Measurements from ENCODE around the gene SLC31A1.

DNA sequence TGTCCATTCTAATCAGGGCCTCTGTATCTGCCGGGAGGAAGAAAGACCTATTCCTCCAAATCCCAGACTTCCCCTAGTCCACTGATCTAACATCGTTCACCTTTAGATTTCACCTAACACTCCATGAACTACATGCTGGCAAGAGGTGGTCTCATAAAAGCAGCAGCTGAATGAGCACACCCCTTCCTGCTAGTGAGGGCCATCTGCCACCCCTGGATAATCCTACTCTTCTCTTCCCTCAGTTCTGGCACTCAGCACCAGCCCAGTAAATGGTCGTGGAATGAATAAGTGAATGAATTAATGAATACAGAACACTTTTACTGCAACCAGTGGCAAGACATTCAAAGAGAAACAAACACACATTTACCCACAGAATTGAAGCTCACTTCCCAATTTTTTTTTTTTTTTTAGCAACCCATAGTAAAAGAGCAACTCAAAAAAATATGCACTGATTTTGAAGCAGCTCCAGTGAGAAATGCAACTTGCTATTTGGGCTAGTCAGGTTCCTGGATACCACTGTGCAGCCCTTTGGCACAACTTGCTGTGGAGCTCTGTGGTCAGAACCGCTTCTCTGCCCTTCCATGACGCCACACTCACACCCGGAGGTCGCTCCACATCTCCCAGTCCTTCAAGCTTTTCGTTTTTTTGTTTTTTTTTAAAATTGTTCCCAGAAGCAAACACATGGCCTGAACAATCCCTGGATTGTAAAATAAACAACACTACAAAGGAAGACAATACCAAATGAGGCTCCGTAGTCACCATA lies 75.6 kb downstream of the SLC31A1 start:
- TF ChIP-seq, protein P1, sequence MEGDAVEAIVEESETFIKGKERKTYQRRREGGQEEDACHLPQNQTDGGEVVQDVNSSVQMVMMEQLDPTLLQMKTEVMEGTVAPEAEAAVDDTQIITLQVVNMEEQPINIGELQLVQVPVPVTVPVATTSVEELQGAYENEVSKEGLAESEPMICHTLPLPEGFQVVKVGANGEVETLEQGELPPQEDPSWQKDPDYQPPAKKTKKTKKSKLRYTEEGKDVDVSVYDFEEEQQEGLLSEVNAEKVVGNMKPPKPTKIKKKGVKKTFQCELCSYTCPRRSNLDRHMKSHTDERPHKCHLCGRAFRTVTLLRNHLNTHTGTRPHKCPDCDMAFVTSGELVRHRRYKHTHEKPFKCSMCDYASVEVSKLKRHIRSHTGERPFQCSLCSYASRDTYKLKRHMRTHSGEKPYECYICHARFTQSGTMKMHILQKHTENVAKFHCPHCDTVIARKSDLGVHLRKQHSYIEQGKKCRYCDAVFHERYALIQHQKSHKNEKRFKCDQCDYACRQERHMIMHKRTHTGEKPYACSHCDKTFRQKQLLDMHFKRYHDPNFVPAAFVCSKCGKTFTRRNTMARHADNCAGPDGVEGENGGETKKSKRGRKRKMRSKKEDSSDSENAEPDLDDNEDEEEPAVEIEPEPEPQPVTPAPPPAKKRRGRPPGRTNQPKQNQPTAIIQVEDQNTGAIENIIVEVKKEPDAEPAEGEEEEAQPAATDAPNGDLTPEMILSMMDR (IDR thresholded peaks at IDR 0.05; ENCODE audit: insufficient read depth, low read length), result no peak
- TF ChIP-seq POLR2AphosphoS5 (IDR thresholded peaks at IDR 0.05; ENCODE audit: low read depth) (no peak), SPI1 (IDR thresholded peaks at IDR 0.05; ENCODE audit: borderline replicate concordance, low read depth) (no peak), GABPA (IDR thresholded peaks at IDR 0.05; ENCODE audit: low read depth) (no peak)
- TF ChIP-seq, protein P2, sequence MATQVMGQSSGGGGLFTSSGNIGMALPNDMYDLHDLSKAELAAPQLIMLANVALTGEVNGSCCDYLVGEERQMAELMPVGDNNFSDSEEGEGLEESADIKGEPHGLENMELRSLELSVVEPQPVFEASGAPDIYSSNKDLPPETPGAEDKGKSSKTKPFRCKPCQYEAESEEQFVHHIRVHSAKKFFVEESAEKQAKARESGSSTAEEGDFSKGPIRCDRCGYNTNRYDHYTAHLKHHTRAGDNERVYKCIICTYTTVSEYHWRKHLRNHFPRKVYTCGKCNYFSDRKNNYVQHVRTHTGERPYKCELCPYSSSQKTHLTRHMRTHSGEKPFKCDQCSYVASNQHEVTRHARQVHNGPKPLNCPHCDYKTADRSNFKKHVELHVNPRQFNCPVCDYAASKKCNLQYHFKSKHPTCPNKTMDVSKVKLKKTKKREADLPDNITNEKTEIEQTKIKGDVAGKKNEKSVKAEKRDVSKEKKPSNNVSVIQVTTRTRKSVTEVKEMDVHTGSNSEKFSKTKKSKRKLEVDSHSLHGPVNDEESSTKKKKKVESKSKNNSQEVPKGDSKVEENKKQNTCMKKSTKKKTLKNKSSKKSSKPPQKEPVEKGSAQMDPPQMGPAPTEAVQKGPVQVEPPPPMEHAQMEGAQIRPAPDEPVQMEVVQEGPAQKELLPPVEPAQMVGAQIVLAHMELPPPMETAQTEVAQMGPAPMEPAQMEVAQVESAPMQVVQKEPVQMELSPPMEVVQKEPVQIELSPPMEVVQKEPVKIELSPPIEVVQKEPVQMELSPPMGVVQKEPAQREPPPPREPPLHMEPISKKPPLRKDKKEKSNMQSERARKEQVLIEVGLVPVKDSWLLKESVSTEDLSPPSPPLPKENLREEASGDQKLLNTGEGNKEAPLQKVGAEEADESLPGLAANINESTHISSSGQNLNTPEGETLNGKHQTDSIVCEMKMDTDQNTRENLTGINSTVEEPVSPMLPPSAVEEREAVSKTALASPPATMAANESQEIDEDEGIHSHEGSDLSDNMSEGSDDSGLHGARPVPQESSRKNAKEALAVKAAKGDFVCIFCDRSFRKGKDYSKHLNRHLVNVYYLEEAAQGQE (IDR thresholded peaks at IDR 0.05; ENCODE audit: insufficient replicate concordance, low read depth), result no peak
